ENCODE measurements around the gene SYT1. TPM values are rescaled to one million over a fixed set of nuclear protein-coding genes. Genes with fewer than 3 reads are reported as not detected.

The SYT1 gene
- total and polyA plus RNA-seq, 2 donors (not counting 3 experiments of a cell fraction or from before 2014, with no cell fraction given), result 3.2 to 15.3 TPM

GRCh38 chr12:79223761-79224160 is 359.2 kb downstream of the SYT1 start:
- no TSS peak for BruUV-seq (replicated peaks)
- Histone ChIP-seq H3K9ac (replicated peaks; ENCODE audit: extremely low read depth, insufficient read depth, low read length) (no peak overlapping the region), H3K27ac (ENCODE audit: insufficient read depth, low read depth, low read length) (no peak overlapping the region), H3K4me2 (ENCODE audit: insufficient read depth, low read length) (no peak overlapping the region), H3K4me3 (replicated peaks in 1 of 3; ENCODE audit: insufficient read depth in 1 of 3, low read depth in 1 of 3, low read length in 3 of 3) (no peak overlapping the region), H3K9me1 (replicated peaks; ENCODE audit: control insufficient read depth, extremely low read depth, insufficient read depth, low read length) (no peaks in the 10 kb centered on the region), H2AFZ (ENCODE audit: low read depth, low read length) (no peak overlapping the region), H3K9me3 (replicated peaks; ENCODE audit: control insufficient read depth, insufficient read depth, low read length) (no peaks in the 10 kb centered on the region), H3K4me1 (ENCODE audit: control insufficient read depth, extremely low read depth, insufficient read depth, low read length) (no peaks in the 10 kb centered on the region), H3K79me2 (ENCODE audit: control insufficient read depth, insufficient read depth, low read length) (no peaks in the 10 kb centered on the region), H3K27me3 (ENCODE audit: control insufficient read depth in 2 of 2, insufficient read depth in 2 of 2, low read length in 2 of 2) (no peaks in the 10 kb centered on the region), H3K36me3 (ENCODE audit: control insufficient read depth in 2 of 2, extremely low read depth in 1 of 2, insufficient read depth in 2 of 2, low read length in 2 of 2) (no peaks in the 10 kb centered on the region), H4K20me1 (replicated peaks; ENCODE audit: control insufficient read depth, extremely low read depth, insufficient read depth, low read length) (no peaks in the 10 kb centered on the region)
- FAIRE-seq (no peak), DNase-seq (ENCODE audit: low read depth, low spot score) (no peak)
- dilution Hi-C loops (cut with MboI; ENCODE audit: extremely low pct_ligation_motif_present, low sequenced_read_pairs), result no loop called here
- intact Hi-C loops (cut with micrococcal nuclease), result no loop called here
- CTCF ChIA-PET, result no interaction called here
- POLR2A ChIA-PET, result no interaction called here
- TF ChIP-seq JUN (IDR thresholded peaks at IDR 0.05; ENCODE audit: borderline replicate concordance, insufficient read depth, insufficient read length, low read depth), result no peak
- TF ChIP-seq FOS (IDR thresholded peaks at IDR 0.05; ENCODE audit: borderline replicate concordance, insufficient read depth, low read length), result no peak
- no peak for TF ChIP-seq CTCF (IDR thresholded peaks at IDR 0.05; ENCODE audit: extremely low read depth in 1 of 2, insufficient read depth in 1 of 2, low read depth in 1 of 2, low read length in 2 of 2)
- no peak for TF ChIP-seq MYC (IDR thresholded peaks at IDR 0.05; ENCODE audit: low read depth, low read length)
- TF ChIP-seq POLR2AphosphoS5 (IDR thresholded peaks at IDR 0.05; ENCODE audit: insufficient read depth, low read depth, low read length), result no peak
- TF ChIP-seq MAX (IDR thresholded peaks at IDR 0.05; ENCODE audit: insufficient read depth, insufficient read length), result no peak
- TF ChIP-seq EZH2 (IDR thresholded peaks at IDR 0.05; ENCODE audit: borderline replicate concordance, low read depth, low read length, severe bottlenecking), result no peak
- no peak for TF ChIP-seq POLR2A (IDR thresholded peaks at IDR 0.05; ENCODE audit: low read depth, low read length)

Measured in endothelial cell of umbilical vein (primary cell).